H1 (cell line): ENCODE data around the gene ORAI3.

Experiments
- BRCA1 ChIP-seq: IDR thresholded peaks from 2 replicates; pipeline ENCODE4 v1.6.1; 2012; ENCODE audit warnings: low read depth, low read length, improper control_type of control experiment
- CHD2 ChIP-seq: IDR thresholded peaks from 2 replicates; pipeline ENCODE4 v1.6.1; 2012; ENCODE audit warnings: low read length, improper control_type of control experiment
- EZH2 ChIP-seq: fragments of 200-600 bp; sonication (generic); IDR thresholded peaks from 2 replicates; pipeline ENCODE4 v1.7.1; 2012; ENCODE audit warnings: low read depth, mild to moderate bottlenecking, moderate library complexity, low read length, inconsistent platforms; ENCODE audit not compliant: severe bottlenecking
- FOSL1 ChIP-seq: IDR thresholded peaks from 2 replicates; pipeline ENCODE4 v1.6.1; 2011; ENCODE audit warnings: mild to moderate bottlenecking, low read depth, low read length, moderate library complexity; ENCODE audit not compliant: insufficient read depth
- POLR2A ChIP-seq, 2 experiments: IDR thresholded peaks; 1 replicate in 1 of 2; 2 replicates in 1 of 2; pipeline ENCODE4 v1.6.1; 2011; ENCODE audit warnings: low read depth in 2 of 2, low read length in 2 of 2, mild to moderate bottlenecking in 2 of 2; ENCODE audit errors: control extremely low read depth in 1 of 2
- POLR2AphosphoS5 ChIP-seq: IDR thresholded peaks from 2 replicates; pipeline ENCODE4 v1.6.1; 2011; ENCODE audit warnings: low read depth, low read length
- RAD21 ChIP-seq, 2 experiments: IDR thresholded peaks in 1 of 2; conservative IDR thresholded peaks in 1 of 2; 2 replicates each; pipeline ENCODE4 v1.6.1; 2011; ENCODE audit warnings: low read depth in 2 of 2, low read length in 2 of 2, improper control_type of control experiment in 1 of 2, inconsistent platforms in 1 of 2, mild to moderate bottlenecking in 1 of 2, moderate library complexity in 1 of 2
- SIRT6 ChIP-seq: IDR thresholded peaks from one replicate; pipeline ENCODE4 v1.7.1; 2012; ENCODE audit warnings: low read length, inconsistent platforms
- SUZ12 ChIP-seq: fragments of 200-600 bp; sonication (generic); IDR thresholded peaks from 2 replicates; pipeline ENCODE4 v1.6.1; 2012; ENCODE audit warnings: mild to moderate bottlenecking, inconsistent platforms, low read length, moderate library complexity, mixed read lengths
- ZNF274 ChIP-seq: IDR thresholded peaks from 2 replicates; pipeline ENCODE4 v1.7.0; 2012; ENCODE audit warnings: low read length, borderline replicate concordance; ENCODE audit errors: extremely low read depth
- TF ChIP-seq, protein P1 (sequence below), 3 experiments: IDR thresholded peaks; 1 replicate in 2 of 3; 2 replicates in 1 of 3; pipeline versions ENCODE4 v1.5.1 to v1.6.1; 2011; ENCODE audit warnings: low read length in 3 of 3, mild to moderate bottlenecking in 3 of 3, inconsistent platforms in 2 of 3, low read depth in 1 of 3, moderate library complexity in 1 of 3; ENCODE audit not compliant: insufficient read depth in 1 of 3; ENCODE audit errors: control extremely low read depth in 1 of 3

DNA sequence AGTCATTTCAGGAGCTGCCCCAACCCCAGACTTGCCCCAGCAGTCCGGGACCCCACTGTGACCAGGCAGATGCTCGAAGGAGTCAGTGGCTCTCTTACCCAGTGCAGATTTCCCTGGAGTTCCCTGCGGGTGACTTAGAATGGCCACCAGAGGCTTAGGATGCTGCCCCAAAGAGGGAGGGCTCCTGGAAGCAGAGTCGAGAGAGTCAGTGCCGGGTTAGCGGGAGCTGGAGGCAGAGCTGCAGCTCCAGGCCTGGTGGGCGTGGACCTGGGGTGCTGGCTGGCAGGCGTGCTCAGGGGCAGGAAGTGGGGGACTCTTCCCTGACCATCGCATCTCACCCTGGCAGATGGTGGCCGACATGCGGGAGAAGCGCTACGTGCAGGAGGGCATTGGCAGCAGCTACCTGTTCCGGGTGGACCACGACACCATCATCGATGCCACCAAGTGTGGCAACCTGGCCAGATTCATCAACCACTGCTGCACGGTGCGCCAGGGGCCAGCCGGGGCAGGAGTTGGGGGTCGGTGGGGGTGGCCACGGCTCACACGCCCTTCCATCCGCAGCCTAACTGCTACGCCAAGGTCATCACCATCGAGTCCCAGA is 34.5 kb downstream of the ORAI3 start:
- TF ChIP-seq POLR2AphosphoS5 (no peak; the same call in 1 of the 2 replicates), POLR2A (IDR thresholded peaks at IDR 0.05; ENCODE audit: control extremely low read depth in 1 of 2, low read depth in 2 of 2, low read length in 2 of 2) (peak in 1 of 2 experiments; percentile 48; a peak in 1 of 3 replicates), CHD2 (no peak), BRCA1 (no peak), SIRT6 (no peak), SUZ12 (no peak), FOSL1 (no peak), RAD21 (IDR thresholded peaks at IDR 0.05 in 1 of 2, conservative IDR thresholded peaks at IDR 0.05 in 1 of 2; ENCODE audit: low read depth in 2 of 2, low read length in 2 of 2) (no peak), EZH2 (no peak), ZNF274 (no peak)
- TF ChIP-seq, protein P1, sequence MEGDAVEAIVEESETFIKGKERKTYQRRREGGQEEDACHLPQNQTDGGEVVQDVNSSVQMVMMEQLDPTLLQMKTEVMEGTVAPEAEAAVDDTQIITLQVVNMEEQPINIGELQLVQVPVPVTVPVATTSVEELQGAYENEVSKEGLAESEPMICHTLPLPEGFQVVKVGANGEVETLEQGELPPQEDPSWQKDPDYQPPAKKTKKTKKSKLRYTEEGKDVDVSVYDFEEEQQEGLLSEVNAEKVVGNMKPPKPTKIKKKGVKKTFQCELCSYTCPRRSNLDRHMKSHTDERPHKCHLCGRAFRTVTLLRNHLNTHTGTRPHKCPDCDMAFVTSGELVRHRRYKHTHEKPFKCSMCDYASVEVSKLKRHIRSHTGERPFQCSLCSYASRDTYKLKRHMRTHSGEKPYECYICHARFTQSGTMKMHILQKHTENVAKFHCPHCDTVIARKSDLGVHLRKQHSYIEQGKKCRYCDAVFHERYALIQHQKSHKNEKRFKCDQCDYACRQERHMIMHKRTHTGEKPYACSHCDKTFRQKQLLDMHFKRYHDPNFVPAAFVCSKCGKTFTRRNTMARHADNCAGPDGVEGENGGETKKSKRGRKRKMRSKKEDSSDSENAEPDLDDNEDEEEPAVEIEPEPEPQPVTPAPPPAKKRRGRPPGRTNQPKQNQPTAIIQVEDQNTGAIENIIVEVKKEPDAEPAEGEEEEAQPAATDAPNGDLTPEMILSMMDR (IDR thresholded peaks at IDR 0.05; ENCODE audit: control extremely low read depth in 1 of 3, insufficient read depth in 1 of 3, low read depth in 1 of 3, low read length in 3 of 3): no peak
